Smooth muscle cell (in vitro differentiated cells): ENCODE results near the gene NPTX2. TPM values are rescaled to one million over a fixed set of nuclear protein-coding genes. Genes with fewer than 3 reads are reported as not detected.

ENCODE experiments used
- DNase-seq: peaks from one replicate; lab custom pipeline; 2025; ENCODE audit not compliant: unreplicated experiment; lab: John Stamatoyannopoulos, UW
- H2AFZ ChIP-seq: fragments of 200-600 bp; sonication (generic); 2 replicates; pipeline ENCODE4 v1.6.0; 2016; ENCODE audit warnings: antibody characterized with exemption, low read depth, mild to moderate bottlenecking
- H3F3A ChIP-seq: fragments of 200-600 bp; sonication (generic); 2 replicates; pipeline ENCODE4 v1.6.0; 2017; ENCODE audit warnings: antibody characterized with exemption, low read depth
- H3K27ac ChIP-seq: fragments of 200-600 bp; sonication (generic); 2 replicates; pipeline ENCODE4 v1.5.1; 2016; ENCODE audit warnings: low read depth, mild to moderate bottlenecking
- H3K27me3 ChIP-seq: fragments of 200-600 bp; sonication (generic); 2 replicates; pipeline ENCODE4 v1.6.1; 2016; ENCODE audit warnings: low read depth, mild to moderate bottlenecking
- H3K36me3 ChIP-seq: fragments of 200-600 bp; sonication (generic); 2 replicates; pipeline ENCODE4 v1.5.1; 2016; ENCODE audit warnings: low read depth
- H3K4me1 ChIP-seq: fragments of 200-600 bp; sonication (generic); 2 replicates; pipeline ENCODE4 v1.5.1; 2016; ENCODE audit warnings: low read depth
- H3K4me2 ChIP-seq: fragments of 200-600 bp; sonication (generic); 2 replicates; pipeline ENCODE4 v1.6.0; 2016; ENCODE audit warnings: mild to moderate bottlenecking
- H3K4me3 ChIP-seq: fragments of 200-600 bp; sonication (generic); 2 replicates; pipeline ENCODE4 v1.5.1; 2016; ENCODE audit warnings: mild to moderate bottlenecking
- H3K79me2 ChIP-seq: fragments of 200-600 bp; sonication (generic); 2 replicates; pipeline ENCODE4 v1.6.0; 2016; ENCODE audit warnings: low read depth, mild to moderate bottlenecking
- H3K9ac ChIP-seq: fragments of 200-600 bp; sonication (generic); 2 replicates; pipeline ENCODE4 v1.6.0; 2016; ENCODE audit warnings: low read depth
- H3K9me3 ChIP-seq: fragments of 200-600 bp; sonication (generic); replicated peaks from 2 replicates; pipeline ENCODE4 v1.5.1; 2016; ENCODE audit warnings: low read depth
- H4K20me1 ChIP-seq: fragments of 200-600 bp; sonication (generic); 2 replicates; pipeline ENCODE4 v1.6.0; 2016; ENCODE audit warnings: low read depth
- WGBS: methylation state at CpG from one replicate; pipeline ENCODE4 v1.1.7; 2016; ENCODE audit warnings: low lambda C conversion rate; 5-methylcytosine and 5-hydroxymethylcytosine counted together
- polyA plus RNA-seq: library from polyadenylated mRNA; unstranded; fragments of >200 nt; fragmentation: Nextera tagmentation; extraction: Ambion mirVana; gene quantifications from 2 replicates; pipeline ENCODE4 v1.2.1, GENCODE V29; 2016
- total RNA-seq: library from RNA; depleted of rRNA; stranded (reverse); fragments of >200 nt; gene quantifications from 2 replicates; pipeline ENCODE4 v1.2.3, GENCODE V29; 2014
- TF ChIP-seq, protein P1 (sequence below): fragments of 200-600 bp; sonication (generic); IDR thresholded peaks from 2 replicates; pipeline ENCODE4 v1.5.1; 2017; ENCODE audit warnings: borderline replicate concordance, mild to moderate bottlenecking, antibody characterized with exemption; ENCODE audit not compliant: insufficient read depth, poor library complexity, severe bottlenecking

The NPTX2 gene
- total and polyA plus RNA-seq, 2 experiments from 2014 or later: 13.8 to 28.6 TPM

DNA sequence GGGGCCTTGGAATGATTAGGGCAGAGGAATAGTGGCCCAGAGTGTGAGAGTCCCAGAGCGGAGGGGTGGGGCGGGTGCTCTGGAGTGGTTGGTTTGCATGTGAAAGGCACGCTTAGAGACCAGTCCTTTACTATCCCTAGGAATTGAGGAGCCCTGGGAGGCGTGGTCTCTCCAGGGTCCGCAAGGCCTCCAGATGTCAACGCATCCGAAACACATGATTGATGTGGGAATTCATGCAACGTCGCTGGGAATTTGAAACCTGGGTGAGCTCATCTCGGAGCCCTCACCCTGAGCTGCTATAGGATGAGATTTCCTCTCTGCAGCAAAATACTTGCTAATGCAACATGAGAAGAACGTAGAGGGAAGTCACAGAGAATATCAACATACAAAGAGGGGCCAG lies 51.2 kb downstream of the NPTX2 start:
- H3K9ac ChIP-seq: no peak overlapping the region
- H3K4me3 ChIP-seq: no peak overlapping the region
- H3K4me2 ChIP-seq: no peak overlapping the region
- TF ChIP-seq, protein P1, sequence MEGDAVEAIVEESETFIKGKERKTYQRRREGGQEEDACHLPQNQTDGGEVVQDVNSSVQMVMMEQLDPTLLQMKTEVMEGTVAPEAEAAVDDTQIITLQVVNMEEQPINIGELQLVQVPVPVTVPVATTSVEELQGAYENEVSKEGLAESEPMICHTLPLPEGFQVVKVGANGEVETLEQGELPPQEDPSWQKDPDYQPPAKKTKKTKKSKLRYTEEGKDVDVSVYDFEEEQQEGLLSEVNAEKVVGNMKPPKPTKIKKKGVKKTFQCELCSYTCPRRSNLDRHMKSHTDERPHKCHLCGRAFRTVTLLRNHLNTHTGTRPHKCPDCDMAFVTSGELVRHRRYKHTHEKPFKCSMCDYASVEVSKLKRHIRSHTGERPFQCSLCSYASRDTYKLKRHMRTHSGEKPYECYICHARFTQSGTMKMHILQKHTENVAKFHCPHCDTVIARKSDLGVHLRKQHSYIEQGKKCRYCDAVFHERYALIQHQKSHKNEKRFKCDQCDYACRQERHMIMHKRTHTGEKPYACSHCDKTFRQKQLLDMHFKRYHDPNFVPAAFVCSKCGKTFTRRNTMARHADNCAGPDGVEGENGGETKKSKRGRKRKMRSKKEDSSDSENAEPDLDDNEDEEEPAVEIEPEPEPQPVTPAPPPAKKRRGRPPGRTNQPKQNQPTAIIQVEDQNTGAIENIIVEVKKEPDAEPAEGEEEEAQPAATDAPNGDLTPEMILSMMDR: no peak
- peaks cover 10% of the 10 kb centered on the region for H3K27me3 ChIP-seq
- no peaks in the 10 kb centered on the region for H3K79me2 ChIP-seq
- no peaks in the 10 kb centered on the region for H3K4me1 ChIP-seq
- H3K36me3 ChIP-seq: no peaks in the 10 kb centered on the region
- no peak overlapping the region for H3K27ac ChIP-seq
- H2AFZ ChIP-seq: no peak overlapping the region
- no peaks in the 10 kb centered on the region for H4K20me1 ChIP-seq
- H3K9me3 ChIP-seq: no peaks in the 10 kb centered on the region
- WGBS: 14% methylated on average over 11 of the region's 11 CpGs
- H3F3A ChIP-seq: no peaks in the 10 kb centered on the region
- no peak for DNase-seq

DNA sequence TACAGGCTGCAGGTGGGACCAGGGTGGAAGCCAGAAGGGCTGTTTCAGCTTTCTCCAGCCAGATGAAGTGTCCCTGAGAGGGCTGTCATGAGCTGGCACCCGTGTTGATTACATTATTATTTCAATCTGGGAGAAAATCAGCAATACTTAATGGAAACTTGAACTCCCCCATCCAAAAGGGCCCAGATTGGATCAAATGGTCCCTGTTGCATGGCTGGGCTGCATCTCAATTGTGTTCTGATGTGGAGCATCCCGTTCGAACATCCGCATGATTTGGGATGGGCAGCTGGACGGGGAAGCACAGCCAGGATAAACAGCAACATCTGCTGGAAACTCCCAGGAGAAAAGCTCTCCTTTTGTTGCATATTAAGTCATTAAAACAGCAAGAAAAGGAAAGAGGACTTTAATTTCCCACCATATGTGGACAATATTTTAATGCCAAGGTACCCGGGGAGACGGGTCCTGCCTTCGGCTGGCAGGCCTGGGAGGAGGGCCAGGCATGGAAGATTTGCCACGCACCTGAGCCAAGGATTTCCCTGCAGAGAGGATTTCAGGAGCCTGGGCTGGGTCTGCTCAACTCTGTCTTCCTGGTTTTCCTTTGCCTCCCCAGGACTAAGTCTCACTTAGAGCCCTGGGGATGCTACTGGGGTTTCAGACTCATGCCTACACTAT lies 52.4 kb downstream of the NPTX2 start:
- no peaks in the 10 kb centered on the region for H3K4me1 ChIP-seq
- H2AFZ ChIP-seq: no peak overlapping the region
- no peak overlapping the region for H3K4me2 ChIP-seq
- 90% methylated on average over 9 of the region's 9 CpGs for WGBS
- no peaks in the 10 kb centered on the region for H3F3A ChIP-seq
- TF ChIP-seq, protein P1: no peak
- H3K4me3 ChIP-seq: no peak overlapping the region
- H3K27me3 ChIP-seq: peaks cover 12% of the 10 kb centered on the region
- H3K9me3 ChIP-seq: no peaks in the 10 kb centered on the region
- H3K36me3 ChIP-seq: no peaks in the 10 kb centered on the region
- H3K9ac ChIP-seq: no peak overlapping the region
- no peaks in the 10 kb centered on the region for H4K20me1 ChIP-seq
- DNase-seq: no peak
- H3K27ac ChIP-seq: no peak overlapping the region
- H3K79me2 ChIP-seq: no peaks in the 10 kb centered on the region

DNA sequence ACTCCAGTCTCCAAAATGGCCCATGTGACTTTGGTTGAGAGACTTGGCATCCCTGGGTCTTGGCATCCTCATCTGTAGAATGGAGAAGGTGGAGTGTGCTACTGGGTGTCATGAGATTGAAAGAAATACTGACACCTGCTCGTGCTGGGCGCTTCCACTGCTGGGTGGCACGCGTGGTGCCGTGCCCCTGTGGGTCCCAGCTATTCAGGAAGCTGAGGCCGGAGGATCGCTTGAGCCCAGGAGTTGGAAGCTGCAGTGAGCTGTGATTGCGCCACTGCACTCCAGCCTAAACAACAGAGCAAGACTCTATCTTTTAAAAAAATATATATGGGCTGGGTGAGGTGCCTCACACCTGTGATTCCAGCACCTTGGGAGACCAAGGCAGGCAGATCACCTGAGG lies 53.1 kb downstream of the NPTX2 start:
- H3K27ac ChIP-seq: no peak overlapping the region
- DNase-seq: no peak
- no peaks in the 10 kb centered on the region for H3F3A ChIP-seq
- H3K4me3 ChIP-seq: no peak overlapping the region
- no peaks in the 10 kb centered on the region for H4K20me1 ChIP-seq
- H3K9ac ChIP-seq: no peak overlapping the region
- H3K9me3 ChIP-seq: no peaks in the 10 kb centered on the region
- peaks cover 19% of the 10 kb centered on the region for H3K27me3 ChIP-seq
- H2AFZ ChIP-seq: no peak overlapping the region
- no peaks in the 10 kb centered on the region for H3K79me2 ChIP-seq
- no peaks in the 10 kb centered on the region for H3K36me3 ChIP-seq
- no peaks in the 10 kb centered on the region for H3K4me1 ChIP-seq
- TF ChIP-seq, protein P1: no peak
- no peak overlapping the region for H3K4me2 ChIP-seq
- WGBS: 84% methylated on average over 8 of the region's 8 CpGs

DNA sequence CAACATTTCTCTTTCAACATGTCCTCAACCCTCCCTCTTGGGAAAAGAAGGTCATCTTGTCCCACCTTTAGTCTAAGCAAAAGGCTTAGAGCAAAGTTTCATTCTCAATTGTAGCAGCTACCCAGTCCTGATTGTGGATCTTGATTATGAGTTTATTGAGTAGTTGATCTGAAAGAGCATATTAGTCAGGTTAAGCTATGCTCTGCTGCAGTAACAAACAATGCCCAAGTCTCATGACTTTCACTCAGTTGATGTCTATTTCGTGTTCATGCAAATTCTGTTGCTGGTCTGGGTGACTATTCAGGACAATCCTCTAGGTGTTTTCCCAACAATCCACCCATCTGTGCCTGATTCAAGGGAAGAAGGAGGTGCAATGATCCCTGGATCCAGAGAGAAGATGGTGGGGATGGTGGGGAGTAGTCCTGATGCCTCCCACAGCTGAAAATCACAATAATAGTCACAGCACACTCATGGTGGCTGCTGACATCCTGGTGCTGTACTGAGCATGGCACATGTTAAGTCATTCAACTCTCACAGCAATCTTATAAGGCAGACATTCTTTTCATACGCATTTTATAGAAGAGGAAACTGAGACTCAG lies 54.7 kb downstream of the NPTX2 start:
- H3K27me3 ChIP-seq: peaks cover 19% of the 10 kb centered on the region
- no peaks in the 10 kb centered on the region for H3K9me3 ChIP-seq
- 46% methylated on average over 2 of the region's 2 CpGs for WGBS
- DNase-seq: no peak
- H2AFZ ChIP-seq: no peak overlapping the region
- no peaks in the 10 kb centered on the region for H3K4me1 ChIP-seq
- no peak overlapping the region for H3K4me2 ChIP-seq
- H3K36me3 ChIP-seq: no peaks in the 10 kb centered on the region
- no peak overlapping the region for H3K4me3 ChIP-seq
- H4K20me1 ChIP-seq: no peaks in the 10 kb centered on the region
- H3K79me2 ChIP-seq: no peaks in the 10 kb centered on the region
- H3K9ac ChIP-seq: no peak overlapping the region
- TF ChIP-seq, protein P1: no peak
- H3K27ac ChIP-seq: no peak overlapping the region
- no peaks in the 10 kb centered on the region for H3F3A ChIP-seq
